Suprapubic skin (tissue), 4 donors: ENCODE results near the gene HRH2.

Experiments used
- CTCF ChIP-seq, 2 donors: fragments of 200-600 bp in 1 of 2; fragments of 450-650 bp in 1 of 2; sonication (generic) in 1 of 2; IDR thresholded peaks; one replicate each; pipeline ENCODE4 v1.5.1; 2016 to 2019; ENCODE audit warnings: antibody characterized with exemption in 2 of 2, mild to moderate bottlenecking in 1 of 2, moderate library complexity in 1 of 2
- EP300 ChIP-seq: sonication (generic); formaldehyde crosslinking; IDR thresholded peaks from one replicate; pipeline ENCODE4 v1.6.1; 2017; ENCODE audit warnings: antibody characterized with exemption
- POLR2A ChIP-seq, 2 donors: fragments of 450-650 bp; IDR thresholded peaks; one replicate each; pipeline ENCODE4 v1.6.1; 2017; ENCODE audit warnings: antibody characterized with exemption in 2 of 2, mild to moderate bottlenecking in 2 of 2, moderate library complexity in 2 of 2
- POLR2AphosphoS5 ChIP-seq, 3 donors: sonication (generic); formaldehyde crosslinking; IDR thresholded peaks; one replicate each; pipeline ENCODE4 v1.6.1; 2017; ENCODE audit warnings: antibody characterized with exemption in 3 of 3

GRCh38 chr5:175658299-175659145 lies 651 bp downstream of the HRH2 start:
- TF ChIP-seq CTCF (IDR thresholded peaks at IDR 0.05): no peak
- TF ChIP-seq POLR2A (IDR thresholded peaks at IDR 0.05): no peak
- TF ChIP-seq POLR2AphosphoS5 (IDR thresholded peaks at IDR 0.05): no peak
- TF ChIP-seq EP300: no peak
